GM21576 (cell line): ENCODE measurements around the gene GOLM1.

Source experiments
- ATAC-seq: cut with Tn5 transposase; IDR thresholded peaks from one replicate; pipeline ENCODE4 v1.9.1; 2021; ENCODE audit warnings: mild to moderate bottlenecking, moderate library complexity; ENCODE audit not compliant: unreplicated experiment

The GOLM1 gene

GRCh38 chr9:85995097-85995496 is 104.3 kb downstream of the GOLM1 start:
- ATAC-seq, result no peak

GRCh38 chr9:85994191-85994590 is 105.2 kb downstream of the GOLM1 start:
- ATAC-seq, result no peak

DNA sequence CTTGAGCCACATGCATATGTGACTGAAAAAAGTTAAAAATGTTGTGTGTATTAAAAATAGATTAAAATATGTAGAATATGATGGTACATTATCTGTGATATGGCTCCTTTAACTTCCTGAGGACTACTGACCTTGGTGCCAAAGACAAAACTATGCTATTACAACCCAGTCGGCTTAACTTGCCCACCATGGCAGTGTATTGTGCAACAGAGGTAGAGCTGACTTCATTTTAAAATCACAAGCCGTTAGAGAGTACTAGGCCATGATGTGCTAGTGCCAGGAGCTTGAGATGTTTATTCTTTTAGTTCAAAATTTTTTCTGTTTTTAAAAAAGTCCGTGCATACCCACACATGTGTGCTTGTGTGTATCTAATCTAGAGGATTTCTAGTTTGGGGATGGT is 112.1 kb downstream of the GOLM1 start:
- no peak for ATAC-seq

DNA sequence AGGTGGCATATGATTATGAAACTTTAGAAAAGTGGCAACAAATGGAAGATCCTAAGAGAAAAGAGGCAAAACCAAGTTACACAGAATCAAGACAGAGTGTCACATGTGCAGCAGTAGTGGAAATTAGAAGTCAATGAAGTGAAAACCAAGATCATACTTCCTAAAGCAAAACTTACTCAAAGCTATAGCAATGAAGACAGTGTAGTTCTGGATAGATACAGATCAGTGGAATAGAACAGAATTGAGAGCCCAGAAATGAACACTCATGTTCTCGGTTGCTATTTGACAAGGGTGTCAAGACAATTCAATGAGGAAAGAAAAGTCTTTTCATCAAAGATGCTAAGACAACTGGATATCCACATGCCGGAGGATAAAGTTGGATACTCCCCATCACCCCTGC is 114.9 kb downstream of the GOLM1 start:
- no peak for ATAC-seq

GRCh38 chr9:85981369-85981768 is 118.0 kb downstream of the GOLM1 start:
- ATAC-seq, result no peak

GRCh38 chr9:85978496-85978895 is 120.9 kb downstream of the GOLM1 start:
- ATAC-seq, result no peak
